SH-SY5Y (cell line): Measurements from ENCODE around the gene TMEM116.

Experiments used
- GATA2 ChIP-seq: IDR thresholded peaks from 2 replicates; pipeline ENCODE4 v1.6.1; 2011; ENCODE audit warnings: mild to moderate bottlenecking, low read depth, low read length
- GATA3 ChIP-seq: IDR thresholded peaks from 2 replicates; pipeline ENCODE4 v1.6.1; 2011; ENCODE audit warnings: low read depth, mild to moderate bottlenecking, low read length, moderate library complexity

DNA sequence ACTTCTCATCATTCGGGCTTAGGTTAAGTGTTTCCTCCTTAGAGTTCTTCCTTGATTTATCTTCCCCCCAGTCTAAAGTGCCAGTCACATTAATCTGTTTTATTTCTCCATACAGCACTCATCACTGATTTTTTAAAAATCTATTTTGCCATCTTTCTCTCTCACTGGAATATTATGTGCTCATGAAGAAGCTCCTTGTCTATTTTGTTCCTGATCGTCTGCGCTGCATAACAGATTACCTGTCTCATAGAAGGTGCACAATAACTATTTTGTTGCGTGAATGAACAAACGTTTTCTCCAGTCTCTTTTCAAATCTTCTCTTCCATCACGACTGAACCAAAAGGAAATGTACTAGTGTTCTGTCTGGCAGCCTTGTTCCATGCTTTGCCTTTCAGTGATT lies 3.0 kb upstream of the TMEM116 start:
- TF ChIP-seq GATA2 (no peak), GATA3 (no peak)
